HG03280 (cell line): Measurements from ENCODE around the gene EFEMP2.
A peak's percentile ranks its signal among the peaks of the same experiment; 100 is the strongest.

ENCODE experiments used
- ATAC-seq: cut with Tn5 transposase; IDR thresholded peaks from one replicate; pipeline ENCODE4 v1.9.1; 2021; ENCODE audit warnings: mild to moderate bottlenecking, moderate library complexity; ENCODE audit not compliant: unreplicated experiment

The EFEMP2 gene

DNA sequence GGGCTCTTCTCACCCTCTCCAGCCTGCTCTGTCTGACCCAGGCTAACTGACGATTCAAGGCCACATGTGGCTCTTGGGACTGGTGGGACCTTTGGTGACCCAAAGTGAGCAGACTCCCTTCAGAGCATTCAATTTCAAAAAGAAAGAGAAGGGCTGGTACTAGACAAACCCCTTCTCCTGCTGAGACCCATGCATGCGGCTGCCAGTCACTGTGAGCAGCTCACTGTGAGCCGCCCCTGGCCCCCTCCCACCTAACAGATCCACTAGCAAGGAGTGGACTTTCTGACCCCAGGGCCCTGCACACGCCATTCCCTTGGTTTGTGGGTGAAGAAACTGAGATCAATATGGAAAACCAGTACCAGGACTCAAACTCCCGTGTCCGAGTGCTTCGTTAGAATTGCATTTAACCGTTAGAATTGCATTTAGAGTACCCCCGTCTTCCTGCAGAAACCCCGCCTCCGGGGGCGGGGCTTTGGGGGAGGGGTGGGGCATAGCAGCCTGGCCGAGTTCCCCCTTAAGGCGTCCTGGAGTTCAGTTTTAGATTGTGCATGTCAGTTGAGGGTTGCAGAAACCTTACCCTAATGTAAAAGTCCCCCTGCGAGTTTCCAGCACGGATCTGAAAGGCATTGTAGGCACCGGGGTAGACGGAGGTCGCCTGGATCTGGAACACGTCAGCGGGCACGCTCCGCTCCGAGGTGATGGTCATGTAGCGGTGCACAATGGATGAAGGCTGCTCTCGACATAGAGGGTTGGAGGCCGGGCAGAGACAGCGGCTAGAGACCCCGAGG is 5.1 kb downstream of the EFEMP2 start:
- no peak for ATAC-seq

DNA sequence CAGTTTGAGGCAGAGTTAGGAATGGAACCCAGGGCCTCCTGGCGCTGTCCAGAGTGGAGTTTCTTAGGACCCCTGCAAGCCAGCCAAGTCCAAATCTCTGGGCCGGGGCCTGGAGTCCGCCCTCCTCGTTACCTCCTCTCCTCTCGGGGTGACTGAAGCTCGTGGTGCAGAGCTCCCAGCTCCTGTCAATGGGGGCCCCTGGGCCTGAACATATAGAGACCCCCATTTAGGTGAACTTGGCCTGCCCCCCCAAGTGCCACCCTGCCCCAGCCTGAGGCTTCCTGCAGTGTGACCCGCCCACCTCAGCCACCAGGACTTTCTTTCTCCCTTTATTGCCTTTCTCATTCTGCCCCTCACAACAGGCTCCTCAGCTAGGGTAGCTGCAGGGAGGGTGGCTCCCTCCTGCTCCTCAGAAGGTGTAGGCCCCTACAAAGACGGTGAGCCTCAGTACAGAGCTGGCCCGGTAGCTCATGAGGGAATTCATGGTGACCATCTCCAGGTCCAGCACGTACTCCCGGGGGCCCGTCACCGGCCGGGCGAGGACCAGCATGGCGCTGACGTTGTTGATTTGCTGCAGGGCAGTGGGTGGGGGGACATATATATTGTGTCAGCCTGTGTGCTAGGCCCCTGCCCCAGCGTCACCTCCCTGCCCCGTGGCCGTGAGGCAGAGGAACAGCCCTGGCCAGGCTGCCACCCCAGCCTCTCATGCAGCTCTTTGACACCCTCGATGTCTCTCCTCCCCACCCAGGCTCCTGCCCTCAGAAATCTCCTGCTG is 5.9 kb downstream of the EFEMP2 start:
- no peak for ATAC-seq

DNA sequence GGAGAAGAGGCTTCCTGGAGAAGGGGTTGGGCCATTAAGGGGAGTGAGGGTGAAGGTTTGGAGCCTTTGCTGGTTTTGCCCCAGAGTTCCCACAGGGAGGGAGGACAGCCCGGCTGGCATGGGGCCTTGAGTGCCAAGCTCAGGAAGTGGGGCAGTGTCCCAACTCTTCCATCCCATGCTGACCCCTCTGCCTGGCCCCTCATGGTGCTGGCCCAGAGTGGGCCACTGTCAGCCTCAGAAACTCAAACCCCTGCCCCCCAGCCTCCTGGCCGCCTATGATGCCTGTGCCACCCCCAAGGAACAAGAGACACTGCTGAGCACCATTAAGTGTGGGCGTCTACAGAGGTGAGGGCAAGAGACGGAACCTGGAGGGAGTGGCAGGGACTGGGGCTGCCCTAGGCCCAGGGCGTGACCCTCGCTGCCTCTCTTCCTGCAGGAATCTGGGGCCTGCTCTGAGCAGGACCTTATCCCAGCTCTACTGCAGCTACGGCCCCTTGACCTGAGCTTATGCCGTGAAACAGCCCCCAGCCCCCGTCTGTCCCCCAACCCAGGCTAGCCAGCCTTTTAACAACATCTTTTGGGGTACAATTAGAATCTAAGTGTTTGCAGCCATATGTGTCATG is 6.9 kb downstream of the EFEMP2 start:
- no peak for ATAC-seq

DNA sequence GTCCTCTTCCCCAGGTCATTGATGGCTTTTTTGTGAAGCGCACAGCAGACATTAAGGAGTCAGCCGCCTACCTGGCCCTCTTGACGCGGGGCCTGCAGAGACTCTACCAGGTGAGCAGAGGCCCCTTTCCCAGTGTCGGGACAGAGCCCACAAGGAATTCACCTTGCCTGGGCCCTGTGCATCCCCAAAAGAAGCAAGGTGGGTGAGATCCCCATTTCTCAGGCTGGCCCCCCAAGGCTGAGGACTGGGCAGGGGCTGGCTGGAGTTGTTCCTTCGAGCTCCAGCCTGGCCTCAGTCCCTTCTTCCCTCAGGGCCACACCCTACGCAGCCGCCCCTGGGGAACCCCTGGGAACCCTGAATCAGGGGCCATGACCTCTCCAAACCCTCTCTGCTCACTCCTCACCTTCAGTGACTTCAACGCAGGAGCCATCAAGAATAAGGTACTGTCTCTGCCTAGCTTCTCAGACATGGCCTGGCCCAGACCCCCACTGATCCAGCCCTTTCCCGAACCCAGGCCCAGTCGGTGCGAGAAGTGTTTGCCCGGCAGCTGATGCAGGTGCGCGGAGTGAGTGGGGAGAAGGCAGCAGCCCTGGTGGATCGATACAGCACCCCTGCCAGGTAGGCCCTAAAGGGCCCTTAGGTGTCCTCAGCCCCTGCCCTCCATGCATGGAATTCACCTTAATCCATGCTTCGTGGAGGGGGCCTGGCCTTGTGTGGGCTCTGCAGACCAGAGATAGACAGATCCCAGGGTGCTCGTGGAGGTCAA is 7.7 kb downstream of the EFEMP2 start:
- ATAC-seq, result no peak

DNA sequence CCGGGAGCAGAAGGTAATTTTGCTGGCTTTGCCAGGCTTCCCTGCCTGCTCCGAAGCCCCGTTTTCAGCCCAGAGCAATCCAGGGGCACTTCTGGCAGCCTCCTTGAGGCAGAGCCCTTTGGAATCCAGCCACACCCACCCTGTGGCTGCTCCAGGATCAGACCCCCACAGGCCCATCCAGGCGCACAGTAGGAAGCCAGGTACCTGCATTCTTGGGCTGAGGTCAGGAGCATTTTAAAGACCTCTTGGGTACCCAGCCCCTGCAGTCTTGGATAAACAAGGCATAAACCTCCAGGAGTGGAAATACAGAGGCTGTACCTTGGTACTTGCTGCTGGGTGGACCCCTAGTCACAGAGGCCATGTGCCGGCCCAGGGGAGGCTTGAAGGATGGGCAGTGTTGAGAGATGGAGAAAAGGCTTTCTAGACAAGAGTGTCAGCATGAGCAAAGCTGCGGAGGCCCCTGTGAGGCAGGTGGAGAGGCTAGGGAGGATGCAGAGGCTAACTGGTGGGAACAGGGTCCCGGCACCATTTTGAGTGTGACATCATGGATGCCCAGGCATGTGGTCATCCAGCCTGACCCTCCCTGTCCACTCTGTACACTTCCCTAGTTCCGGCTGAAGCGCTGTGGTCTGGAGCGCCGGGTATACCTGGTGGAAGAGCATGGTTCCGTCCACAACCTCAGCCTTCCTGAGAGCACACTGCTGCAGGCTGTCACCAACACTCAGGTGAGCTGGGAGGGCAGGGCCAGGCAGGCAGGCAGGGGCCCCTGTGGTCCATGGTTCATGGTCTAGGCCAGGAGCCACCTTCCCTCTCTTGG is 8.5 kb downstream of the EFEMP2 start:
- ATAC-seq, result no peak

DNA sequence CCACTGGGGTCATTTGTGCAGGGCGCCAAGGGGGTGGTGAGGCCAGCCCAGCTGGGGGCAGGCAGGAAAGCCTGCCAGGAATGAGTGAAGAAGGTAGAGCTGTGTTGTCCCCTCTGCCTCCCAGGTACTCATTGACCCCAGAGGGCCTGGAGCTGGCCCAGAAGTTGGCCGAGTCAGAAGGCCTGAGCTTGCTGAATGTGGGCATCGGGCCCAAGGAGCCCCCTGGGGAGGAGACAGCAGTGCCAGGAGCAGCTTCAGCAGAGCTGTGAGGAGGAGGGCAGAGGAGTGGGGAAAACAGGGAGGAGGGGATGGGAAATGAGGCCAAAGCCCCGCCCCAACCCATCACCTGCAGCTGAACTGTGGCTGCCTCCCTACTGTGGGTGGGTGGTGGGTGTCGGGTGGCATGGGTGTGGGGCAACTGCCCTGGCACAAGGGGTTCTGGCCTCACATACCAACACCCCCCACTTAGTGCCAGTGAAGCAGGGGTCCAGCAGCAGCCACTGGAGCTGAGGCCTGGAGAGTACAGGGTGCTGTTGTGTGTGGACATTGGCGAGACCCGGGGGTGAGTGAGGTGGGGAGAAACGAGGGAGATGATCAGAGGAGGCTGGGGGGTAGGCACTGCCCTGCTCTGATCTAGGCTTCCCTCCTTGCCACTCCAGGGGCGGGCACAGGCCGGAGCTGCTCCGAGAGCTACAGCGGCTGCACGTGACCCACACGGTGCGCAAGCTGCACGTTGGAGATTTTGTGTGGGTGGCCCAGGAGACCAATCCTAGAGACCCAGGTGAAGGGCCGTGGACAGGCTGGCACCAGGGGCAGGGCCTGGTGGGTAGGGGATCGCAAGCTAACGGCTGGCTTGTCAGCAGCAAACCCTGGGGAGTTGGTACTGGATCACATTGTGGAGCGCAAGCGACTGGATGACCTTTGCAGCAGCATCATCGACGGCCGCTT is 9.4 kb downstream of the EFEMP2 start:
- no peak for ATAC-seq

DNA sequence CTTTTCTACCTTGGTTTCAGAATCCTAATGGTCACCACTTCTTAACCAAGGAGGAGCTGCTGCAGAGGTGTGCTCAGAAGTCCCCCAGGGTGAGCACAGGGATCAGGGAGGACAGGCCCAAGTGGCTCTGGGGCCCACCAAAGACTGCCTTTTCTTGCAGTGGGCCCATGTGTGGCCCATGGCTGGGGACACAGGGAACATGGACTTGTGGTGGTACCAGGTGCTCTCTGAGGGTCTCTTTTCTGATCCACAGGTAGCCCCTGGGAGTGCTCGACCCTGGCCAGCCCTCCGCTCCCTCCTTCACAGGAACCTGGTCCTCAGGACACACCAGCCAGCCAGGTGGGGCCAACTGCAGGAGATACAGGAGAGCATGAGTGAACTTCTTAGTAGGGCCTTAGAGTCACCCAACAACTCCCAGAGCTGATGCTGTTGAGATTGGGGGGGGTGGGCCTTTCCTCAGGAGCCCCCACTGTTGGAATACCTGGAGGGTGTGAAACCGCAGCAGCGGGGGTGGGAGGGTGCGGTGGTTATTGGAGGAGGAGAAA is 10.3 kb downstream of the EFEMP2 start:
- ATAC-seq, result no peak

DNA sequence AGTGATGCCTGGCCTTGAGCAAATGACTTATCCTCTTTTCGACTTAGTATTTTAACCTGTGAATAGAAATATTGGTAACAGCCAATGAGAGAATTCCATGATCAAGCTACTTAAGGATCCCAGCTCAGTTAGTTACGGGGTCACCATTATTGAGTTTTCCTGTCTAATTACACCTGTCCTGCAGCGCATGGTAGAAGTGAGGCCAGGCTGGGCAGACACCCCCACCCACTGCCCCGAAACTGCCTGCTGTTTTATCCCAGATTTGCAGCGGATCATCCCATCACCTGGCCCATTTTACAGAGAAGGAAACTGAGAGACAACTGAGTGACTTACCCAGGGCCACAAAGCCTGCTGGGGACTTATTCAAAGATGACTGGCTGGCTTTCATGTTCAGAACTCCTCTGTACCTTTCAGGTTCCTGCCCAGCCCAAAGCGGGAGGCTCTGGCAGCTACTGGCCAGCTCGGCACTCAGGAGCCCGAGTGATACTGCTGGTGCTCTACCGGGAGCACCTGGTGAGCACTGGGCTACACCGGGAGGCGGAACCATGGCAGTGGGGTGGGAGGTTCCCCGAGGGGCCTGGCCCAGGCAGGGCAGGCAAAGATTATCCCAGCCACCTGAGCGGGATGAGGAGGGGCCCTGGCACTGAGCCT is 10.9 kb downstream of the EFEMP2 start:
- ATAC-seq, result no peak

DNA sequence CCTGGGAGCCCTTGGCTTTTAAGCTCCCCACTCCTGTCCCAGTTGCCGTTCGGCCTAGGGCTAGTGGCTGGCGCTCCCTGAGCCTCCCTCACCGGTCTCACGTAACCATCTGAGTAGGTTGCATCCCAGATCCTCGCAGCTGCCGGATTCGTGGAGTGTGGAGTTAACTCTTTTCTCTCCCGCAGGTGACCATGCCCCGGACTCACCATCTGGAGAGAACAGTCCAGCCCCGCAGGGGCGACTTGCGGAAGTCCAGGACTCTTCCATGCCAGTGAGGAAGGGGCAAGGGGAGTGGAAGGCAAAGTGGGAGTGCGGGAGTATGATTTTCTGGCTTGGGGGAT is 11.5 kb downstream of the EFEMP2 start:
- no peak for ATAC-seq

DNA sequence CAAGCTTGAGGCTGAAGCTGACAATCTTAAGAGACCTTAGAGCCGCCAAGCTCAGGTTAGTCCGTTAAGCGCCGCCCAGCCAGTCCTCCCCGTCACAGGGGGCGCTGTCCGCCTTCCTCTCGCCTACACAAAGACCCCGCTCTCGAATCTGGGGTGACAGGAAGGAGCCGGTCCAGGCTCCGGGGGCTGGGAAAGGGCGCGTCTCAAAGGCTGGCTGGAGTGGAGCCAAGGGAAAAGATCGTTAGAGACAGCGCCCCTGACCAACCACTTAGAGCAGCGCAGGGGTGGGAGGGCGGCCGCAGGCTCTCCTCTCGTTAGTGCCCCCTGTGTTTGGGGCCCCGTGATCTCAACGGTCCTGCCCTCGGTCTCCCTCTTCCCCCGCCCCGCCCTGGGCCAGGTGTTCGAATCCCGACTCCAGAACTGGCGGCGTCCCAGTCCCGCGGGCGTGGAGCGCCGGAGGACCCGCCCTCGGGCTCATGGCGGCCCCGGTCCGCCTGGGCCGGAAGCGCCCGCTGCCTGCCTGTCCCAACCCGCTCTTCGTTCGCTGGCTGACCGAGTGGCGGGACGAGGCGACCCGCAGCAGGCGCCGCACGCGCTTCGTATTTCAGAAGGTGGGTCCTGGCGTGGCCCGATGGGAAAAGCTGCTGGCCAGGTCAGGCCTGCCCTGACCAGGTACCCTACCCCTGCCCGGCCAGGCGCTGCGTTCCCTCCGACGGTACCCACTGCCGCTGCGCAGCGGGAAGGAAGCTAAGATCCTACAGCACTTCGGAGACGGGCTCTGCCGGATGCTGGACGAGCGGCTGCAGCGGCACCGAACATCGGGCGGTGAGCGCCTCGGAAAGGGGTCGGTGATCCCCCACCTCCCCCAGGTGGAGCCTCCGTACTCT is 12.1 kb downstream of the EFEMP2 start, which contains the start of gene MUS81:
Gene MUS81, plus strand, starts transcription at position 156 of the 887 bp plus-strand sequence. Its CDS starts 321 bp downstream, at position 477.
- peak; percentile 22 for ATAC-seq

DNA sequence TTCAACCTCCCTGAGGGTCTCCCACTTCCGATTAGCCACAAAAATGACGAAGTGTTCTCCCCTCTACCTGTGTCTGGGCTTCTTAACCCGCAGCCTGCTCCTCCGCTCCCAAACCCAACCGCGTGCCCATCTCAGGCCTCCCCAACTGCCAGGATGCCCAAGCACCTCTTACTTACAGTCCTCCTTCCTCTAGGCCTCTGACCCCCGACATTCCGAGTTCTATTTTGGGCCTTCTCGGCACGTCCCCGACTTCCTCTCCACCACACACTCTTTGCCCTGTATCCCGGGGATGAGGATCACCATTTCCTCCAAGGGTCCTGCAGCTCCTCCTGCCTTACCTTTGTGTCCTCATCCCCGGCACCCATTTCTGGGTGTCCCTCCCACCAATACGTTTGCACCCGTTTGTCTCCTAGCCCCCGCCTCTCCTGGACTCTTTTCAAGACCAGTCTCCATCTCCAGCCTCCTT is 12.8 kb downstream of the EFEMP2 start:
- ATAC-seq, result no peak

DNA sequence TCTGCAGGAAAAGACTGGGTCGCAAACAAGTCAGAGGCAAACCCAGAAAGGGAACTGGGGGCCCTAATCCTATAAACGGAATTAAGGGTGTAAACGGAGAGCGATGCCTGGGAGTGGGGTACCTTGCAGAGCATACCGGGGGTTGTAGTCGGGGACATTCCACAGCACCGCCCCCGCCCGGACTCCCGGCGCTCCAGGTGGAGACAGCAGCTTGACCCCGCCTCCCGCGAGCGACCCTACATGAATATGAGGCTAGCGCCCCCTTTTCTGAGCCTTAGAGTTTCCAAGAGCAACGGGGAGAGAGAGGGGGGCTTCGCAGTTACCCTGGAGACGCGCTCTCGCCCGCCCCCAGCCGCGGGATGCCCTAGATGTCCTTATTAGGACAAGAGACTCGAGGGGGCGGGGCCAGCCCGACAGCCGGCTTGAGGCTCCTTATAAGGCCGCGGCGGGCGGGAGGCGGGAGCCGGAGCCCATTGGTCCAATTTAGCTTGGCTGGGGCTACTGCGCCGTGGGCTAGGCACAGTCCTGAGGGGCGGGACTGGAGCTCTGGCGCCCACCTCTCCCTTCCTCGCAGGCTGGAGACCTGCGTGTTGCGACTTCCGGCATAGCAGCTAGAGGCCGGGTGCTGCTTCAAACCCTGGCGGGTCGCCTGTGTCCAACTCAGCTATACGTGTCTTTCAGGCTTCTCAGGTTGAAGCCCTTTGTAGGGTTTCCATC is 13.3 kb downstream of the EFEMP2 start:
- peak; percentile 49 for ATAC-seq

DNA sequence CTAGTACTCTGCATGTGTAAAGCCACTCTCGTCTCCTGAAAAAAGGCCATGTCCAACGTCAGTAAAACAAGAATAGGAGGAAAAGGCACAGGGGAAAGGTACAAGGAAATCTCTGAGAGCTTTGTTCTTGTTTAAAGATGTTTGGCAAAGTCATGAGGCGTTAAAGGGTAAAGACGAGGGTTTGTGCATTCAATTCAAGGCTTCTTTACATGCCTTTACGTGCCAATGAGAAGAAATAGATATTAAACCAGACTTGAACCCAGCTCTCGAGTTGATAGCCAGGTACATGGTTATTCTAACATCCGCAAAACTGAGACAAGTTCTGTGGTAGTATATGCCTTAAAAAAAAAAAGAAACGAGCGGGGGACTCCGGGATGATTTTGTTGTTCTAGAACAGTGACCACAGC is 13.9 kb downstream of the EFEMP2 start:
- ATAC-seq, result no peak

DNA sequence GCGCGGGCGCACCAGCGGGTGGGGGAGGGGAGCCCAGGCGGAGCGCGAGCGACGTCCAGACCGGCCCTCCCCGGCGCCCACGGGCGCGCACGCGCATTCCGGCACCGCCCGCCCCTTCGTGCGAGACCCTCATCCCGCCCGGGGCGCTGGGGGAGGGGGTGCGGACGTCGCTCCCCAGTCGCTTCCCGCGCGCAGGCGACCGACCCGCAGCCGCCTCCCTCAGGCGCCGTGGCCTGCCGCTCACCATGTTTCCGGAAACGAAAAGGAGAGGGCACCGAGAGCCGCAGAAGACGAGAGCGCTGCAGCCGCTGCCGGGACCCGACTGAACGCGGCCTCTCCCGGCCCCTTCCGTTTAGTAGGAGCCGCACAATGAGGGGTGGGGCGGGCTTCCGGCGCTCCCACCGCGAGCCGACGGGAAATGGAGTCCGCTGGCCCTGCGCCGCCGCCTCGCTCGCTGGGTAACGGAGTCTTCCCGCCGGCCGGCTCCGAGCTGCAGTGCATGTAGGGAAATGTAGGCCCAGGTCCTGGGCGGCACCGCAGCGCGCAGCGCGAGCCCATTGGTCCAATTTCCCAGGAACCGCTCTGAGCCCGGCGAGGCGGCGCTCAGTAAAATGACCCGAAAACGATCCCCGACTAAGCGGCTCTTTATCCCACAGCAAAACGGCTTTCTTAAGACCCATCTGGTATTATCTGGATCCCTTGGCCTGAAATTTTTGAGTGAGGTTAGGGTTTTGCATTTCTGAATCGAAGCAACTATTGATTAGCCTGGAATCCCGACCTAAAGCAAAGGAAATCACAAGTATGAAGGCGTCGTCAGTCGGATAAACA is 14.5 kb downstream of the EFEMP2 start, which contains the start of gene CFL1:
Gene CFL1, minus strand, starts transcription at position 328 of the 828 bp plus-strand sequence. Its CDS starts 81 bp downstream, at position 247.
- ATAC-seq, result peak; percentile 50

DNA sequence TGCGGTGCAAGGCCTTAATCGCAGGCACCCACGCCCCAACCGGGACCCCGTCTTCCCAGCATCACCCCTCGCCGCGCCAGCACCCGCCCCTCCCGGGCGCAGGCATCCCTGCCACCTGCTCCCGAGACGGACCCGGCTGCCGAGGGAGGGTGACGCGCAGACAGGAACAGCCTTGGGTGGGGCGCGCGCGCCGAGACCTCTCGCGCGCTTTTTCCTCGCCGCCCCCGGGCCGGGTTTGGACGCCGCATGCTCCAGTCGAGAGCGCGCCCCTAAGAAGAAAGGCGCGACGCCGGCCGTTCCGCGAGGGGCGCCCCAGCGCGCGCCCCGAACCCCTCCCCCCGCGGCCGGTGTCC is 15.1 kb downstream of the EFEMP2 start:
- peak; percentile 5 for ATAC-seq
